ENCODE results near the gene TNFRSF8. TPM values are rescaled to one million over a fixed set of nuclear protein-coding genes. Genes with fewer than 3 reads are reported as not detected.

The TNFRSF8 gene
- total RNA-seq, 4 donors from 2014 or later: 0.18 to 1.2 (median 0.76) TPM; not detected in 1

DNA sequence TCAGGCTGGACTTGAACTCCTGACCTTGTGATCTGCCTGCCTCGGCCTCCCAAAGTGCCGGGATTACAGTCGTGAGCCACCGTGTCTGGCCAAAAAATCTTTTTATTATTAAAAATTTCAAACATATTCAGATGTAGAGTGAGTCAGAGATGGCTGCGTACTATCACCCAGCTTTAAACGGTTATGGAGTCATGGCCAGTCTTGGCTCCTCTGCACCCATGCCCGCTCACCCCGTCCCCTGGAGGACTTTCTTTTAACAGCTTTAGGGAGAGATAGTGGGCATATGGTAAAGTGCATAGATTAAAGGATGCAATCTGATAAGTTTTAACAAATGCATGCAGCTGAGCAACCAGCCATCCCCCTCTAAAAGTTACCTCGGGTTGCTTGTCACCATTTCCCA, 51.8 kb downstream of the TNFRSF8 start:
- intact Hi-C loops (cut with DNase I): no loop called here
- no peaks in the 10 kb centered on the region for H3K9me3 ChIP-seq
- WGBS, 2 donors: 73 to 80% methylated on average over 9 of the region's 9 CpGs
- peaks cover 0 to 4% (median 0%) of the 10 kb centered on the region in 4 donors for H3K27me3 ChIP-seq
- no peaks in the 10 kb centered on the region for H3K4me1 ChIP-seq
- TF ChIP-seq, protein P1, sequence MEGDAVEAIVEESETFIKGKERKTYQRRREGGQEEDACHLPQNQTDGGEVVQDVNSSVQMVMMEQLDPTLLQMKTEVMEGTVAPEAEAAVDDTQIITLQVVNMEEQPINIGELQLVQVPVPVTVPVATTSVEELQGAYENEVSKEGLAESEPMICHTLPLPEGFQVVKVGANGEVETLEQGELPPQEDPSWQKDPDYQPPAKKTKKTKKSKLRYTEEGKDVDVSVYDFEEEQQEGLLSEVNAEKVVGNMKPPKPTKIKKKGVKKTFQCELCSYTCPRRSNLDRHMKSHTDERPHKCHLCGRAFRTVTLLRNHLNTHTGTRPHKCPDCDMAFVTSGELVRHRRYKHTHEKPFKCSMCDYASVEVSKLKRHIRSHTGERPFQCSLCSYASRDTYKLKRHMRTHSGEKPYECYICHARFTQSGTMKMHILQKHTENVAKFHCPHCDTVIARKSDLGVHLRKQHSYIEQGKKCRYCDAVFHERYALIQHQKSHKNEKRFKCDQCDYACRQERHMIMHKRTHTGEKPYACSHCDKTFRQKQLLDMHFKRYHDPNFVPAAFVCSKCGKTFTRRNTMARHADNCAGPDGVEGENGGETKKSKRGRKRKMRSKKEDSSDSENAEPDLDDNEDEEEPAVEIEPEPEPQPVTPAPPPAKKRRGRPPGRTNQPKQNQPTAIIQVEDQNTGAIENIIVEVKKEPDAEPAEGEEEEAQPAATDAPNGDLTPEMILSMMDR (IDR thresholded peaks at IDR 0.05): no peak
- TF ChIP-seq POLR2A (IDR thresholded peaks at IDR 0.05): no peak
- no peak for DNase-seq
- H3K36me3 ChIP-seq: no peaks in the 10 kb centered on the region
- H3K27ac ChIP-seq: no peak overlapping the region
- no peak overlapping the region for H3K4me3 ChIP-seq

DNA sequence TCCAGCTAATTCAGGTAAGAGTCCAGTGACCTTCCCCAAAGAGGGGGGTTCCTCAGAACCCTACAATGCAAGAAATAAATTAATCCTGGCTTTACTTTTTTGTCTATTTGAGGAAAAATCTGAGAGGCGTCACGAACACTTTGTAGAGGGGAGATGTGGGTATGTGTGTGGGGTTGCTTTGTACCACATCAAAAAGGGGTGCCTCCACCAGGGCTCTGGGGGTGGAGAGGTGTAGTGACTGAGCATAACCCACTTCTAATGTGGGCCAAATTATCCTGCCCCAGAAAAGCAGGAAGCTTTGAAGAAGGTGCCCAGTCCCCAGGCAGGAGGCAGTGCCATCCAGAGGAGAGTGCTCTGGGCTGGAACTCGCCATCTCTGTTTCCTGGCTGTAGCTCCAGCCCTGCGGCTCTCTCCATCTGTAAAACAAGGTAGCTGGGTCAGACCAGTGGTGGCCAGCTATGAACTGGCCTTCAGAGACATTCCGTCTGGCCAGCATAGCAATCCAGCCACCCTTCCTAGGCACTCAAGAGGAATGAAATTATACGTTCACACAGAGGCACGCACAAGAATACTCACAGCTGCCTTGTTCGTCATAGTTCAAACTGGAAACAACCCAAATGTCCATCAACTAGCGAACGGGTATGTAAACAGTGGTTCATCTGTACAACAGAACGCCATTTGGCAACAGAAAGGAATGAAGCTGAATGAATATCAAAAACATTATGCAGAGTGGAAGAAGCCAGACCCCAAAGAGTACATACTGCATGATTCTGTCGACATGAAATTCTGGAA, 58.3 kb downstream of the TNFRSF8 start:
- Histone ChIP-seq H3K27ac (peak overlapping the region in 2 of 4 donors; percentile 36), H3K27me3 (peaks cover 0 to 34% (median 0%) of the 10 kb centered on the region in 4 donors)
- 57 to 61% methylated on average over 10 of the region's 12 CpGs for WGBS, 2 donors

DNA sequence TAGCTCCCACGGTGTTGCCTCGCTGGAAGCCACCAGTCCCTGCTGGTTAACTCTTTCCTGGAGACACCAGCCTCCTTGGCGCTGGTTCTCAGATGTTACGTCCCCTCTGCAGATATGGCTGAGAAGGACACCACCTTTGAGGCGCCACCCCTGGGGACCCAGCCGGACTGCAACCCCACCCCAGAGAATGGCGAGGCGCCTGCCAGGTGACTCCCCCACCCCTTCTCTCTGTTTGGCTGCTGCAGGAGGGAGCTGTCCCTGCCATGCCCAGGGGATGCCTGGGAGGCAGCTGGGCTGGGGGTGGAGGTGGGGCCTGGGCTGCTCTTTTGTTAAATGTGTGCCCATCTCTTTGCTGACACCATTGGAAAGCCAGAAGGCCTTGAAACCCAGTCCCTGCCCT, 60.1 kb downstream of the TNFRSF8 start:
- H3K4me3 ChIP-seq: no peak overlapping the region
- no peaks in the 10 kb centered on the region for H3K9me3 ChIP-seq
- H3K27ac ChIP-seq: no peak overlapping the region
- TF ChIP-seq, protein P1 (IDR thresholded peaks at IDR 0.05): no peak
- TF ChIP-seq POLR2A (IDR thresholded peaks at IDR 0.05): no peak
- H3K36me3 ChIP-seq: no peaks in the 10 kb centered on the region
- DNase-seq: no peak
- WGBS, 2 donors: 53 to 57% methylated on average over 3 of the region's 8 CpGs
- H3K27me3 ChIP-seq: peaks cover 0 to 52% (median 0%) of the 10 kb centered on the region in 4 donors
- intact Hi-C loops (cut with DNase I): no loop called here
- H3K4me1 ChIP-seq: peaks cover 9 to 20% (median 9%) of the 10 kb centered on the region in 3 donors

More for the DNA sequence above, 58.3 kb downstream of the TNFRSF8 start:
- no peaks in the 10 kb centered on the region for H3K36me3 ChIP-seq
- peaks cover 9 to 20% (median 9%) of the 10 kb centered on the region in 3 donors for H3K4me1 ChIP-seq
- no peak overlapping the region for H3K4me3 ChIP-seq
- no peak for DNase-seq
- intact Hi-C loops (cut with DNase I): no loop called here
- TF ChIP-seq POLR2A (IDR thresholded peaks at IDR 0.05): no peak
- TF ChIP-seq, protein P1 (IDR thresholded peaks at IDR 0.05): no peak
- H3K9me3 ChIP-seq: no peaks in the 10 kb centered on the region

DNA sequence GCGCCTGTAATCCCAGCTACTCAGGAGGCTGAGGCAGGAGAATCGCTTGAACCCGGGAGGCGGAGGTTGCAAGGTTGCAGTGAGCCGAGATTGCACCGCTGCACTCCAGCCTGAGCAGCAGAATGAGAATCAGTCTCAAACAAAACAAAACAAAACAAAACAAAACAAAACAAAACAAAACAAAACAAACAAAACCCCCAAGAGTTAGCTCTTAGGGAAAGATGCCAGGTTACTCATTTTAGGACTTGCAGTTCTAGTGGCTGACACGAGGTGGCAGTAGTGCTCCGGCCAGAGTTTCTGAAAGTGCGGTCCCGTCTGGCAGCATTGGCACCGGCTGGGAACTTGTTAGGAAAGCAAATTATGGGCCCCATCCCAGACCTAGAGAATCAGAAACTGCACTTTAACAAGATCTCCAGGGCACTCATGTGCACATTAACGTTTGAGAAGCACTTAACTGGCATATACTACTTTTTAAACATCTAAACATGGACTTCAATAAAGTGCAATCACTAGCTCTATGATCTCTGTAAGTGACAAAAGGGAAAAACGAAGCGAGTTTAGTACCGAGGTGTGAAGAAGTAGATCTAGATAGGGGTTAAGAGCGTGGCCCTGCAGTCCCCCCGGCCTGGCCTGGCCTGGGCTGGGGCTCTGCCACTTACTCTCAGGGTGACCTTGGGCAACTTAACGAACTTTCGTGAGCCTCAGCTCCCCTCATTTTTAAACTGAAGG, 61.8 kb downstream of the TNFRSF8 start:
- 37 to 44% methylated on average over 17 to 19 of the region's 19 CpGs for WGBS, 2 donors
- H3K36me3 ChIP-seq: no peaks in the 10 kb centered on the region
- TF ChIP-seq, protein P1 (IDR thresholded peaks at IDR 0.05): peak; percentile 94 to 99 (median 98)
- no peak for TF ChIP-seq POLR2A (IDR thresholded peaks at IDR 0.05)
- peaks cover 0 to 58% (median 0%) of the 10 kb centered on the region in 4 donors for H3K27me3 ChIP-seq
- H3K9me3 ChIP-seq: no peaks in the 10 kb centered on the region
- H3K4me3 ChIP-seq: no peak overlapping the region
- intact Hi-C loops (cut with DNase I): loop anchor here (2.0 kb wide), 1 partner anchor 84 kb away; no protein-coding TSS in a partner anchor
- peaks cover 9 to 20% (median 9%) of the 10 kb centered on the region in 3 donors for H3K4me1 ChIP-seq
- H3K27ac ChIP-seq: peak overlapping the region in 2 of 4 donors; percentile 54 to 64
- DNase-seq: no peak

Measured in esophagus squamous epithelium (tissue), 5 donors.